GM23338 (cell line): ENCODE measurements around the gene LCE1B. TPM values are rescaled to one million over a fixed set of nuclear protein-coding genes. Genes with fewer than 3 reads are reported as not detected.

Experiments
- ATAC-seq: fragments of 200-7000 bp; cut with Tn5 transposase; 3 replicates; pipeline ENCODE4 v1.9.1; 2020
- DNase-seq: peaks from one replicate; pipeline ENCODE4 v3.0.0-alpha.2; 2015; ENCODE audit warnings: low spot score
- H2AFZ ChIP-seq: fragments of 200-600 bp; sonication (generic); 2 replicates; pipeline ENCODE4 v1.8.0; 2016; ENCODE audit warnings: antibody characterized with exemption, mild to moderate bottlenecking, moderate library complexity
- H3F3A ChIP-seq: fragments of 200-600 bp; sonication (generic); replicated peaks from 2 replicates; pipeline ENCODE4 v1.8.0; 2017; ENCODE audit warnings: antibody characterized with exemption, mixed run types, low read depth
- H3K27ac ChIP-seq: fragments of 200-600 bp; sonication (generic); 2 replicates; pipeline ENCODE4 v1.6.1; 2016; ENCODE audit warnings: low read depth
- H3K27me3 ChIP-seq: fragments of 200-600 bp; sonication (generic); 2 replicates; pipeline ENCODE4 v1.8.0; 2016; ENCODE audit warnings: mild to moderate bottlenecking, mixed run types, moderate library complexity; ENCODE audit not compliant: insufficient read depth
- H3K36me3 ChIP-seq: fragments of 200-600 bp; sonication (generic); 2 replicates; pipeline ENCODE4 v1.8.0; 2016; ENCODE audit warnings: mild to moderate bottlenecking; ENCODE audit not compliant: insufficient read depth
- H3K4me1 ChIP-seq: fragments of 200-600 bp; sonication (generic); 2 replicates; pipeline ENCODE4 v1.8.0; 2016; ENCODE audit warnings: mild to moderate bottlenecking, moderate library complexity; ENCODE audit not compliant: insufficient read depth
- H3K4me2 ChIP-seq: fragments of 200-600 bp; sonication (generic); 2 replicates; pipeline ENCODE4 v1.7.1; 2017; ENCODE audit warnings: mixed run types
- H3K4me3 ChIP-seq: fragments of 200-600 bp; sonication (generic); 2 replicates; pipeline ENCODE4 v1.6.1; 2016; ENCODE audit warnings: mixed run types
- H3K79me2 ChIP-seq: fragments of 200-600 bp; sonication (generic); replicated peaks from 2 replicates; pipeline ENCODE4 v1.8.0; 2017; ENCODE audit warnings: mild to moderate bottlenecking; ENCODE audit not compliant: insufficient read depth
- H3K9me2 ChIP-seq: fragments of 200-600 bp; sonication (generic); 2 replicates; pipeline ENCODE4 v1.8.0; 2017; ENCODE audit not compliant: insufficient read depth
- H4K20me1 ChIP-seq: fragments of 200-600 bp; sonication (generic); replicated peaks from 2 replicates; pipeline ENCODE4 v1.8.0; 2017; ENCODE audit warnings: mild to moderate bottlenecking; ENCODE audit not compliant: insufficient read depth
- H3K27ac Mint-ChIP-seq: 2 replicates; pipeline ENCODE4 v1.8.0; 2020; ENCODE audit warnings: inconsistent platforms, mild to moderate bottlenecking, moderate library complexity, mixed read lengths
- H3K27me3 Mint-ChIP-seq: 3 replicates; pipeline ENCODE4 v1.8.0; 2022; ENCODE audit warnings: low read depth, mild to moderate bottlenecking, moderate library complexity, mixed read lengths, inconsistent platforms; ENCODE audit not compliant: insufficient read depth, poor library complexity
- H3K36me3 Mint-ChIP-seq: 3 replicates; pipeline ENCODE4 v1.8.0; 2021; ENCODE audit warnings: low read depth, mild to moderate bottlenecking, inconsistent platforms, moderate library complexity, mixed read lengths
- H3K4me1 Mint-ChIP-seq: 3 replicates; pipeline ENCODE4 v1.8.0; 2020; ENCODE audit warnings: mild to moderate bottlenecking, inconsistent platforms, mixed read lengths
- H3K4me3 Mint-ChIP-seq: 3 replicates; pipeline ENCODE4 v1.8.0; 2021; ENCODE audit warnings: moderate library complexity, mild to moderate bottlenecking, inconsistent platforms, mixed read lengths
- H3K9me3 Mint-ChIP-seq: 3 replicates; pipeline ENCODE4 v1.8.0; 2020; ENCODE audit warnings: moderate library complexity, mild to moderate bottlenecking, inconsistent platforms, mixed read lengths
- CREB1 ChIP-seq: fragments of 250-450 bp; sonication (Bioruptor Pico); IDR thresholded peaks from 2 replicates; pipeline ENCODE4 v1.5.0; 2020; ENCODE audit warnings: low read depth, mild to moderate bottlenecking, moderate library complexity
- ETS1 ChIP-seq: IDR thresholded peaks from 2 replicates; pipeline ENCODE4 v1.6.1; 2016; ENCODE audit warnings: antibody characterized with exemption
- EZH2phosphoT487 ChIP-seq: fragments of 200-600 bp; sonication (generic); IDR thresholded peaks from one replicate; pipeline ENCODE4 v1.8.1; 2018; ENCODE audit warnings: antibody characterized with exemption; ENCODE audit not compliant: unreplicated experiment
- STAT1 ChIP-seq: IDR thresholded peaks from one replicate; pipeline ENCODE4 v1.6.1; 2016; ENCODE audit warnings: antibody characterized with exemption; ENCODE audit not compliant: unreplicated experiment
- ZNF331 ChIP-seq: fragments of 250-450 bp; sonication (Bioruptor Pico); IDR thresholded peaks from 2 replicates; pipeline ENCODE4 v1.5.0; 2020; ENCODE audit warnings: low read depth, mild to moderate bottlenecking, moderate library complexity
- polyA plus RNA-seq: library from polyadenylated mRNA; unstranded; fragments of >200 nt; fragmentation: Nextera tagmentation; extraction: Ambion mirVana; gene quantifications from 2 replicates; pipeline ENCODE4 v1.2.1, GENCODE V29; 2016
- total RNA-seq: library from RNA; depleted of rRNA; stranded (reverse); fragments of >200 nt; shearing (Covaris generic); gene quantifications from 2 replicates; pipeline ENCODE4 v1.2.3, GENCODE V29; 2014
- TF ChIP-seq, protein P1 (sequence below): IDR thresholded peaks from one replicate; pipeline ENCODE4 v1.6.1; 2018; ENCODE audit warnings: antibody characterized with exemption; ENCODE audit not compliant: unreplicated experiment
- TF ChIP-seq, protein P2 (sequence below), 2 experiments: fragments of 200-600 bp in 1 of 2; sonication (generic) in 1 of 2; conservative IDR thresholded peaks; 2 replicates each; pipeline versions ENCODE4 v1.5.1 to v1.6.1; 2016 to 2017; ENCODE audit warnings: antibody characterized with exemption in 2 of 2, low read depth in 2 of 2, mild to moderate bottlenecking in 2 of 2, moderate library complexity in 1 of 2
- TF ChIP-seq, protein P3 (sequence below): fragments of 250-450 bp; sonication (Bioruptor Pico); IDR thresholded peaks from 2 replicates; pipeline ENCODE4 v1.5.0; 2020; ENCODE audit warnings: mild to moderate bottlenecking, moderate library complexity

The LCE1B gene
- total and polyA plus RNA-seq, 2 experiments from 2014 or later, result not detected

- Mint-ChIP-seq H3K9me3 (peaks cover 12% of the 10 kb centered on the region), H3K27me3 (peaks cover 2% of the 10 kb centered on the region), H3K27ac (no peak overlapping the region), H3K4me1 (no peaks in the 10 kb centered on the region), H3K4me3 (no peak overlapping the region), H3K36me3 (no peaks in the 10 kb centered on the region)
- ATAC-seq (no peak), DNase-seq (no peak)
- Histone ChIP-seq H3K4me2 (no peak overlapping the region), H3K27me3 (no peaks in the 10 kb centered on the region), H3K36me3 (no peaks in the 10 kb centered on the region), H3K9me2 (no peaks in the 10 kb centered on the region), H3K79me2 (no peaks in the 10 kb centered on the region), H3K4me3 (no peak overlapping the region), H4K20me1 (no peaks in the 10 kb centered on the region), H2AFZ (no peak overlapping the region), H3K4me1 (no peaks in the 10 kb centered on the region), H3K27ac (no peak overlapping the region), H3F3A (no peaks in the 10 kb centered on the region)
- TF ChIP-seq ZNF331 (CRISPR knock-in tag), result no peak
- TF ChIP-seq, protein P1, sequence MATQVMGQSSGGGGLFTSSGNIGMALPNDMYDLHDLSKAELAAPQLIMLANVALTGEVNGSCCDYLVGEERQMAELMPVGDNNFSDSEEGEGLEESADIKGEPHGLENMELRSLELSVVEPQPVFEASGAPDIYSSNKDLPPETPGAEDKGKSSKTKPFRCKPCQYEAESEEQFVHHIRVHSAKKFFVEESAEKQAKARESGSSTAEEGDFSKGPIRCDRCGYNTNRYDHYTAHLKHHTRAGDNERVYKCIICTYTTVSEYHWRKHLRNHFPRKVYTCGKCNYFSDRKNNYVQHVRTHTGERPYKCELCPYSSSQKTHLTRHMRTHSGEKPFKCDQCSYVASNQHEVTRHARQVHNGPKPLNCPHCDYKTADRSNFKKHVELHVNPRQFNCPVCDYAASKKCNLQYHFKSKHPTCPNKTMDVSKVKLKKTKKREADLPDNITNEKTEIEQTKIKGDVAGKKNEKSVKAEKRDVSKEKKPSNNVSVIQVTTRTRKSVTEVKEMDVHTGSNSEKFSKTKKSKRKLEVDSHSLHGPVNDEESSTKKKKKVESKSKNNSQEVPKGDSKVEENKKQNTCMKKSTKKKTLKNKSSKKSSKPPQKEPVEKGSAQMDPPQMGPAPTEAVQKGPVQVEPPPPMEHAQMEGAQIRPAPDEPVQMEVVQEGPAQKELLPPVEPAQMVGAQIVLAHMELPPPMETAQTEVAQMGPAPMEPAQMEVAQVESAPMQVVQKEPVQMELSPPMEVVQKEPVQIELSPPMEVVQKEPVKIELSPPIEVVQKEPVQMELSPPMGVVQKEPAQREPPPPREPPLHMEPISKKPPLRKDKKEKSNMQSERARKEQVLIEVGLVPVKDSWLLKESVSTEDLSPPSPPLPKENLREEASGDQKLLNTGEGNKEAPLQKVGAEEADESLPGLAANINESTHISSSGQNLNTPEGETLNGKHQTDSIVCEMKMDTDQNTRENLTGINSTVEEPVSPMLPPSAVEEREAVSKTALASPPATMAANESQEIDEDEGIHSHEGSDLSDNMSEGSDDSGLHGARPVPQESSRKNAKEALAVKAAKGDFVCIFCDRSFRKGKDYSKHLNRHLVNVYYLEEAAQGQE, result no peak
- TF ChIP-seq, protein P2, sequence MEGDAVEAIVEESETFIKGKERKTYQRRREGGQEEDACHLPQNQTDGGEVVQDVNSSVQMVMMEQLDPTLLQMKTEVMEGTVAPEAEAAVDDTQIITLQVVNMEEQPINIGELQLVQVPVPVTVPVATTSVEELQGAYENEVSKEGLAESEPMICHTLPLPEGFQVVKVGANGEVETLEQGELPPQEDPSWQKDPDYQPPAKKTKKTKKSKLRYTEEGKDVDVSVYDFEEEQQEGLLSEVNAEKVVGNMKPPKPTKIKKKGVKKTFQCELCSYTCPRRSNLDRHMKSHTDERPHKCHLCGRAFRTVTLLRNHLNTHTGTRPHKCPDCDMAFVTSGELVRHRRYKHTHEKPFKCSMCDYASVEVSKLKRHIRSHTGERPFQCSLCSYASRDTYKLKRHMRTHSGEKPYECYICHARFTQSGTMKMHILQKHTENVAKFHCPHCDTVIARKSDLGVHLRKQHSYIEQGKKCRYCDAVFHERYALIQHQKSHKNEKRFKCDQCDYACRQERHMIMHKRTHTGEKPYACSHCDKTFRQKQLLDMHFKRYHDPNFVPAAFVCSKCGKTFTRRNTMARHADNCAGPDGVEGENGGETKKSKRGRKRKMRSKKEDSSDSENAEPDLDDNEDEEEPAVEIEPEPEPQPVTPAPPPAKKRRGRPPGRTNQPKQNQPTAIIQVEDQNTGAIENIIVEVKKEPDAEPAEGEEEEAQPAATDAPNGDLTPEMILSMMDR (conservative IDR thresholded peaks at IDR 0.05; ENCODE audit: low read depth in 2 of 2), result no peak
- TF ChIP-seq CREB1 (CRISPR knock-in tag), result no peak
- TF ChIP-seq STAT1, result no peak
- no peak for TF ChIP-seq ETS1
- TF ChIP-seq, protein P3, sequence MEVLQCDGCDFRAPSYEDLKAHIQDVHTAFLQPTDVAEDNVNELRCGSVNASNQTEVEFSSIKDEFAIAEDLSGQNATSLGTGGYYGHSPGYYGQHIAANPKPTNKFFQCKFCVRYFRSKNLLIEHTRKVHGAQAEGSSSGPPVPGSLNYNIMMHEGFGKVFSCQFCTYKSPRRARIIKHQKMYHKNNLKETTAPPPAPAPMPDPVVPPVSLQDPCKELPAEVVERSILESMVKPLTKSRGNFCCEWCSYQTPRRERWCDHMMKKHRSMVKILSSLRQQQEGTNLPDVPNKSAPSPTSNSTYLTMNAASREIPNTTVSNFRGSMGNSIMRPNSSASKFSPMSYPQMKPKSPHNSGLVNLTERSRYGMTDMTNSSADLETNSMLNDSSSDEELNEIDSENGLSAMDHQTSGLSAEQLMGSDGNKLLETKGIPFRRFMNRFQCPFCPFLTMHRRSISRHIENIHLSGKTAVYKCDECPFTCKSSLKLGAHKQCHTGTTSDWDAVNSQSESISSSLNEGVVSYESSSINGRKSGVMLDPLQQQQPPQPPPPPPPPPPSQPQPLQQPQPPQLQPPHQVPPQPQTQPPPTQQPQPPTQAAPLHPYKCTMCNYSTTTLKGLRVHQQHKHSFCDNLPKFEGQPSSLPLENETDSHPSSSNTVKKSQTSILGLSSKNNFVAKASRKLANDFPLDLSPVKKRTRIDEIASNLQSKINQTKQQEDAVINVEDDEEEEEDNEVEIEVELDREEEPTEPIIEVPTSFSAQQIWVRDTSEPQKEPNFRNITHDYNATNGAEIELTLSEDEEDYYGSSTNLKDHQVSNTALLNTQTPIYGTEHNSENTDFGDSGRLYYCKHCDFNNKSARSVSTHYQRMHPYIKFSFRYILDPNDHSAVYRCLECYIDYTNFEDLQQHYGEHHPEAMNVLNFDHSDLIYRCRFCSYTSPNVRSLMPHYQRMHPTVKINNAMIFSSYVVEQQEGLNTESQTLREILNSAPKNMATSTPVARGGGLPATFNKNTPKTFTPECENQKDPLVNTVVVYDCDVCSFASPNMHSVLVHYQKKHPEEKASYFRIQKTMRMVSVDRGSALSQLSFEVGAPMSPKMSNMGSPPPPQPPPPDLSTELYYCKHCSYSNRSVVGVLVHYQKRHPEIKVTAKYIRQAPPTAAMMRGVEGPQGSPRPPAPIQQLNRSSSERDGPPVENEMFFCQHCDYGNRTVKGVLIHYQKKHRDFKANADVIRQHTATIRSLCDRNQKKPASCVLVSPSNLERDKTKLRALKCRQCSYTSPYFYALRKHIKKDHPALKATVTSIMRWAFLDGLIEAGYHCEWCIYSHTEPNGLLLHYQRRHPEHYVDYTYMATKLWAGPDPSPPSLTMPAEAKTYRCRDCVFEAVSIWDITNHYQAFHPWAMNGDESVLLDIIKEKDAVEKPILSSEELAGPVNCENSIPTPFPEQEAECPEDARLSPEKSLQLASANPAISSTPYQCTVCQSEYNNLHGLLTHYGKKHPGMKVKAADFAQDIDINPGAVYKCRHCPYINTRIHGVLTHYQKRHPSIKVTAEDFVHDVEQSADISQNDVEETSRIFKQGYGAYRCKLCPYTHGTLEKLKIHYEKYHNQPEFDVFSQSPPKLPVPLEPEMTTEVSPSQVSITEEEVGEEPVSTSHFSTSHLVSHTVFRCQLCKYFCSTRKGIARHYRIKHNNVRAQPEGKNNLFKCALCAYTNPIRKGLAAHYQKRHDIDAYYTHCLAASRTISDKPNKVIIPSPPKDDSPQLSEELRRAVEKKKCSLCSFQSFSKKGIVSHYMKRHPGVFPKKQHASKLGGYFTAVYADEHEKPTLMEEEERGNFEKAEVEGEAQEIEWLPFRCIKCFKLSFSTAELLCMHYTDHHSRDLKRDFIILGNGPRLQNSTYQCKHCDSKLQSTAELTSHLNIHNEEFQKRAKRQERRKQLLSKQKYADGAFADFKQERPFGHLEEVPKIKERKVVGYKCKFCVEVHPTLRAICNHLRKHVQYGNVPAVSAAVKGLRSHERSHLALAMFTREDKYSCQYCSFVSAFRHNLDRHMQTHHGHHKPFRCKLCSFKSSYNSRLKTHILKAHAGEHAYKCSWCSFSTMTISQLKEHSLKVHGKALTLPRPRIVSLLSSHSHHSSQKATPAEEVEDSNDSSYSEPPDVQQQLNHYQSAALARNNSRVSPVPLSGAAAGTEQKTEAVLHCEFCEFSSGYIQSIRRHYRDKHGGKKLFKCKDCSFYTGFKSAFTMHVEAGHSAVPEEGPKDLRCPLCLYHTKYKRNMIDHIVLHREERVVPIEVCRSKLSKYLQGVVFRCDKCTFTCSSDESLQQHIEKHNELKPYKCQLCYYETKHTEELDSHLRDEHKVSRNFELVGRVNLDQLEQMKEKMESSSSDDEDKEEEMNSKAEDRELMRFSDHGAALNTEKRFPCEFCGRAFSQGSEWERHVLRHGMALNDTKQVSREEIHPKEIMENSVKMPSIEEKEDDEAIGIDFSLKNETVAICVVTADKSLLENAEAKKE (CRISPR knock-in tag), result no peak
- TF ChIP-seq EZH2phosphoT487, result no peak
These were observed 25.1 kb downstream of the LCE1B start for GRCh38 chr1:152836870-152837269.
